DND-41 (cell line): ENCODE results near the gene CRACR2A.

Experiments used
- ATAC-seq: fragments of 200-7000 bp; cut with Tn5 transposase; 3 replicates; pipeline ENCODE4 v1.9.1; 2021; ENCODE audit warnings: low read depth; ENCODE audit not compliant: insufficient read depth
- DNase-seq: peaks from one replicate; pipeline ENCODE4 v3.0.0-alpha.2; 2020
- H2AFZ ChIP-seq: 2 replicates; pipeline ENCODE4 v1.6.0; 2012; ENCODE audit warnings: low read depth, low read length
- H3K27ac ChIP-seq: 2 replicates; pipeline ENCODE4 v1.5.1; 2012; ENCODE audit warnings: low read length, inconsistent platforms
- H3K27me3 ChIP-seq: fragments of 200-600 bp; sonication (generic); 2 replicates; pipeline ENCODE4 v1.6.0; 2012; ENCODE audit warnings: low read length, mild to moderate bottlenecking, inconsistent platforms; ENCODE audit not compliant: insufficient read depth, poor library complexity
- H3K36me3 ChIP-seq: 2 replicates; pipeline ENCODE4 v1.5.1; 2012; ENCODE audit warnings: low read length, inconsistent platforms; ENCODE audit not compliant: insufficient read depth
- H3K4me1 ChIP-seq: 2 replicates; pipeline ENCODE4 v1.5.1; 2012; ENCODE audit warnings: mild to moderate bottlenecking, low read length; ENCODE audit not compliant: insufficient read depth
- H3K4me2 ChIP-seq: 2 replicates; pipeline ENCODE4 v1.6.0; 2012; ENCODE audit warnings: mild to moderate bottlenecking, moderate library complexity, low read length, inconsistent platforms; ENCODE audit not compliant: insufficient read depth
- H3K4me3 ChIP-seq, 2 experiments: fragments of 200-600 bp in 1 of 2; shearing (Covaris generic) in 1 of 2; 2 replicates each; pipeline ENCODE4 v1.5.1; 2012 to 2016; ENCODE audit warnings: inconsistent platforms in 2 of 2, low read length in 2 of 2, mild to moderate bottlenecking in 2 of 2, low read depth in 1 of 2, moderate library complexity in 1 of 2
- H3K79me2 ChIP-seq: 2 replicates; pipeline ENCODE4 v1.6.0; 2012; ENCODE audit warnings: low read length, inconsistent platforms; ENCODE audit not compliant: insufficient read depth
- H3K9ac ChIP-seq: 2 replicates; pipeline ENCODE4 v1.6.0; 2012; ENCODE audit warnings: low read depth, mild to moderate bottlenecking, inconsistent platforms, low read length, moderate library complexity
- H3K9me3 ChIP-seq: 2 replicates; pipeline ENCODE4 v1.5.1; 2012; ENCODE audit warnings: low read length, moderate library complexity, mild to moderate bottlenecking, inconsistent platforms; ENCODE audit not compliant: insufficient read depth, severe bottlenecking
- H4K20me1 ChIP-seq: 2 replicates; pipeline ENCODE4 v1.6.0; 2012; ENCODE audit warnings: low read length; ENCODE audit not compliant: insufficient read depth
- EZH2 ChIP-seq: IDR thresholded peaks from 3 replicates; pipeline ENCODE4 v1.6.1; 2012; ENCODE audit warnings: borderline replicate concordance, low read depth, mild to moderate bottlenecking, moderate library complexity, low read length, inconsistent platforms; ENCODE audit not compliant: severe bottlenecking
- TF ChIP-seq, protein P1 (sequence below): IDR thresholded peaks from 2 replicates; pipeline ENCODE4 v1.5.1; 2012; ENCODE audit warnings: borderline replicate concordance, low read length, moderate library complexity, mild to moderate bottlenecking; ENCODE audit not compliant: poor library complexity, severe bottlenecking; ENCODE audit errors: extremely low read depth

The CRACR2A gene

GRCh38 chr12:3750616-3751015, 2.3 kb downstream of the CRACR2A start:
- no peak for ATAC-seq

DNA sequence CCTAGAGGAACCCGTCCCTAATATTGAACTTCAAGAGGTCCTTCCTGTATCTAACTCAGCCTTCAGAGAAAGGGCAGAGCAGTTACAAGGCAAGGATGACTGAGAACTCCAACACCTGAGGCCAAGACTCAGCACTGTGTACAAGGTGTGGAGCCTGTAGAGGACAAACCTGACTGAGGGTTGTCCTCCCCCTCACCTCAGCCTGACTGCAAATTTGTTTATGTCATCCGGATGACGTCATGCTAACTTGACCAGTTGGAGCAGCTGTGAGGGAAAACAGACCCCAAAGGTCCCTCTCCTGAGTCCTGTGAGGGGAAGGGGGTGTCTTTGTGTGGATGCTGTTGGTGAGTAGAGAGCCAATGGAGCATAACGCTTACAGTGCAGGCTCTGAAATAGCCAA, 4.3 kb downstream of the CRACR2A start:
- Histone ChIP-seq H3K79me2 (peaks cover 85% of the 10 kb centered on the region), H3K4me2 (no peak overlapping the region), H3K27me3 (no peaks in the 10 kb centered on the region), H3K4me1 (peaks cover 28% of the 10 kb centered on the region), H3K36me3 (peaks cover 23% of the 10 kb centered on the region), H2AFZ (no peak overlapping the region), H3K9ac (no peak overlapping the region), H4K20me1 (peaks cover 5% of the 10 kb centered on the region; the same call in 1 of the 2 replicates), H3K4me3 (no peak overlapping the region), H3K27ac (no peak overlapping the region), H3K9me3 (peaks cover 8% of the 10 kb centered on the region)
- no peak for ATAC-seq
- no peak for TF ChIP-seq EZH2
- TF ChIP-seq, protein P1, sequence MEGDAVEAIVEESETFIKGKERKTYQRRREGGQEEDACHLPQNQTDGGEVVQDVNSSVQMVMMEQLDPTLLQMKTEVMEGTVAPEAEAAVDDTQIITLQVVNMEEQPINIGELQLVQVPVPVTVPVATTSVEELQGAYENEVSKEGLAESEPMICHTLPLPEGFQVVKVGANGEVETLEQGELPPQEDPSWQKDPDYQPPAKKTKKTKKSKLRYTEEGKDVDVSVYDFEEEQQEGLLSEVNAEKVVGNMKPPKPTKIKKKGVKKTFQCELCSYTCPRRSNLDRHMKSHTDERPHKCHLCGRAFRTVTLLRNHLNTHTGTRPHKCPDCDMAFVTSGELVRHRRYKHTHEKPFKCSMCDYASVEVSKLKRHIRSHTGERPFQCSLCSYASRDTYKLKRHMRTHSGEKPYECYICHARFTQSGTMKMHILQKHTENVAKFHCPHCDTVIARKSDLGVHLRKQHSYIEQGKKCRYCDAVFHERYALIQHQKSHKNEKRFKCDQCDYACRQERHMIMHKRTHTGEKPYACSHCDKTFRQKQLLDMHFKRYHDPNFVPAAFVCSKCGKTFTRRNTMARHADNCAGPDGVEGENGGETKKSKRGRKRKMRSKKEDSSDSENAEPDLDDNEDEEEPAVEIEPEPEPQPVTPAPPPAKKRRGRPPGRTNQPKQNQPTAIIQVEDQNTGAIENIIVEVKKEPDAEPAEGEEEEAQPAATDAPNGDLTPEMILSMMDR = no peak
- DNase-seq = no peak

More at GRCh38 chr12:3750616-3751015, 2.3 kb downstream of the CRACR2A start:
- Histone ChIP-seq H3K4me3 (no peak overlapping the region), H4K20me1 (peaks cover 3% of the 10 kb centered on the region; the same call in 1 of the 2 replicates), H2AFZ (no peak overlapping the region), H3K4me1 (peaks cover 42% of the 10 kb centered on the region), H3K36me3 (peaks cover 21% of the 10 kb centered on the region), H3K9ac (peak overlapping the region; percentile 96; the same call in 1 of the 2 replicates), H3K27me3 (no peaks in the 10 kb centered on the region), H3K9me3 (peaks cover 8% of the 10 kb centered on the region), H3K27ac (peak overlapping the region; percentile 99; the same call in 1 of the 2 replicates), H3K79me2 (peaks cover 83% of the 10 kb centered on the region), H3K4me2 (peak overlapping the region; percentile 86)
- DNase-seq = no peak
- TF ChIP-seq, protein P1 = no peak
- no peak for TF ChIP-seq EZH2

GRCh38 chr12:3747976-3748619, 4.8 kb downstream of the CRACR2A start:
- H4K20me1 ChIP-seq = peaks cover 5% of the 10 kb centered on the region; the same call in 1 of the 2 replicates

More at GRCh38 chr12:3747976-3748619, 4.8 kb downstream of the CRACR2A start:
- Histone ChIP-seq H3K79me2 (peaks cover 82% of the 10 kb centered on the region), H3K4me3 (no peak overlapping the region), H3K9ac (no peak overlapping the region), H2AFZ (no peak overlapping the region), H3K36me3 (peaks cover 26% of the 10 kb centered on the region), H3K4me2 (no peak overlapping the region), H3K27me3 (no peaks in the 10 kb centered on the region), H3K4me1 (peaks cover 23% of the 10 kb centered on the region), H3K27ac (no peak overlapping the region), H3K9me3 (peaks cover 8% of the 10 kb centered on the region)
- TF ChIP-seq, protein P1 = no peak
- no peak for TF ChIP-seq EZH2
- ATAC-seq (no peak), DNase-seq (no peak)
